ENCODE data around the gene A4GNT.

DNA sequence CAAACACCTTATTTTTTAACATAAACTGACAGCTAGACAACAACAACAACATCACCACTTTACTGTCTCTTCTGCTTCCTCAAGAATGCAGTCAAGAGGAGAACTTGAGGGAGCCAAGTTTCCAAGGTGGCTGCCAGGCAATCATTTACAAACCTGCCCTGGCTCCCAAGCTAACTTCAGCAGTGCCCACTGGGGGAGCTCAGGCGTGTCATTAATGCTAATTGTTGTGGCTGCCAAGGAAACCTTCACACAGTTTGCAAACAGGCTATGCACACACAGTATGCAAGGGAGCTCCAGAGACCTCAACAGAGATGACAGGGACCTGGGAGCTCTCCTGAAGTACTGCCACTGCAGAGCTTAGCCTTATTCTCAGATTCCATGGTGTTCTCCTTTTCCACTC lies 18.9 kb downstream of the A4GNT start:
- TF ChIP-seq, protein P1, sequence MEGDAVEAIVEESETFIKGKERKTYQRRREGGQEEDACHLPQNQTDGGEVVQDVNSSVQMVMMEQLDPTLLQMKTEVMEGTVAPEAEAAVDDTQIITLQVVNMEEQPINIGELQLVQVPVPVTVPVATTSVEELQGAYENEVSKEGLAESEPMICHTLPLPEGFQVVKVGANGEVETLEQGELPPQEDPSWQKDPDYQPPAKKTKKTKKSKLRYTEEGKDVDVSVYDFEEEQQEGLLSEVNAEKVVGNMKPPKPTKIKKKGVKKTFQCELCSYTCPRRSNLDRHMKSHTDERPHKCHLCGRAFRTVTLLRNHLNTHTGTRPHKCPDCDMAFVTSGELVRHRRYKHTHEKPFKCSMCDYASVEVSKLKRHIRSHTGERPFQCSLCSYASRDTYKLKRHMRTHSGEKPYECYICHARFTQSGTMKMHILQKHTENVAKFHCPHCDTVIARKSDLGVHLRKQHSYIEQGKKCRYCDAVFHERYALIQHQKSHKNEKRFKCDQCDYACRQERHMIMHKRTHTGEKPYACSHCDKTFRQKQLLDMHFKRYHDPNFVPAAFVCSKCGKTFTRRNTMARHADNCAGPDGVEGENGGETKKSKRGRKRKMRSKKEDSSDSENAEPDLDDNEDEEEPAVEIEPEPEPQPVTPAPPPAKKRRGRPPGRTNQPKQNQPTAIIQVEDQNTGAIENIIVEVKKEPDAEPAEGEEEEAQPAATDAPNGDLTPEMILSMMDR (IDR thresholded peaks at IDR 0.05): no peak
- TF ChIP-seq POLR2A (IDR thresholded peaks at IDR 0.05): no peak

Data from right lobe of liver (tissue), 4 donors.